ENCODE measurements around the gene RBM26. TPM values are rescaled to one million over a fixed set of nuclear protein-coding genes. Genes with fewer than 3 reads are reported as not detected.

Gene RBM26
- total RNA-seq, 1 experiment from 2014 or later: 9.9 TPM

DNA sequence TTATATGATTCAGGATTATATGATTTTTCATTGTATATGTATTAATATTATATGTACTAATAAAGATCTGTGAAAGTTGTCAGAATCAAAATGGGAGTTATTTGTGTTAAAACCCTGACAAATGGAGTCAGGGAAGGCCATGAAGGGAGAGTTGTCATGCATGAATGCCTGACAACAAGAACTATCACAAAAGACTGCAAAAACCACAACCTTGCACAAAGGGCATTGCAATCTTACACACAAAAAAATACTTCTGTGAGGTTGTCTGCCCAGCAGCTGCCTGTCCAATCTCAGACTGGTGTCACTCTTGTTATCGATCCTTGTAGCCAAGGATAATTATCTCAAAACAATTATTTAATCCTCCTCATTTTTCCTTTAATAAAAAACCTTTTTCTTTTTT, 21.2 kb upstream of the RBM26 start:
- DNase-seq (ENCODE audit: low read depth): no peak
- in situ Hi-C loops (cut with HindIII; ENCODE audit: low pct_unique_long_range_greater_than_20kb, low sequenced_read_pairs): no loop called here

DNA sequence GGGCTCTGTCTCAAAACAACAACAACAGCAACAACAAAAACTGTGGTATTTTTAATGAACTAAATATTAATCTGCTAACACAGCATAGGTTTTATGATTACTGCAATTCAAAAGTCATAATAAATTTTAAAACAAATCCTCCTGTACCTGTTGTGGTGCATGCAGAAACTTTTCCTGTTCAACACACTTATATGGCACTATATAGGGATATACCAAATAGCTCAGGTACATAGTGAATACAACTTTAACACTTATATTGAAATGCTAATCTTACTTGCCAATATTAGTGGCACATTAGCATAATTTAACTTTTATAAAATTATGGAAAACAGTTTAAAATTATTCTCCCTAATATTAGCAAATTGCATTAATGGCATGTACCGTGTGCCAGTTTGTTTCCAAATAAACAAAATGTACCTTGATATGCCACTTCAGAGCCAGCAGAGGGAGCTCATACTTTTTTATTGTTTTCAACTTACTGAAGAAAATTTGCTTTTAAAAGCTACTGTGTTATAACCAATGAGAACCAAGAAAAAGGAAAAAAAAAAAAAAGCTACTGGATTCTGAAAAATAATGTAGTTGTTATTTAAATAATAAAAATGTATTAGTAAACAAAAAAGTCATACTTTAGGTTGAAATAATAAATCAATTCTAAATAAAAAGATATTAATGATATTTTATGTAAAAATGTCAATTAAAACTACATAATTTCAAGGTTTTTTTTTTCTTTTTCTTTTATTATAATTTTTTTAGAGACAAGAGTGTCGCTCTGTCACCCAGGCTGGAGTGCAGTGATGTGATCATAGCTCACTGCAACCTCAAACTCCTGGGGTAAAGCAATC, 18.0 kb upstream of the RBM26 start:
- DNase-seq (ENCODE audit: low read depth): no peak
- in situ Hi-C loops (cut with HindIII; ENCODE audit: low pct_unique_long_range_greater_than_20kb, low sequenced_read_pairs): no loop called here

DNA sequence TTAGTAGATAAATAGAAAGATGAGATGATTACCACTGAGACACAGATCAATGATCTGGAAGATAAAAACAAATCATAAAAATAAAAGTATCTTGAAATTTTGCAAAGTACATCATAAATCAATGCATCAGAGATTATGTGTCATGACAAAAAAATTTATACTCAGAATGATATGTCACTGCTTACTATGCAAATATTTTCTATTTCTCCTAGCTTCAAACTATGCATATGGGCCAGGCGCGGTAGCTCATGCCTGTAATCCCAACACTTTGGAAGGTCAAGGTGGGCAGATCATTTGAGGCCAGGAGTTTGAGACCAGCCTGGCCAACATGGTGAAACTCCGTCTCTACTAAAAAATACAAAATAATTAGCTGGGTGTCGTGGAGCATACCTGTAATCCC, 17.3 kb upstream of the RBM26 start:
- in situ Hi-C loops (cut with HindIII; ENCODE audit: low pct_unique_long_range_greater_than_20kb, low sequenced_read_pairs): no loop called here
- no peak for DNase-seq (ENCODE audit: low read depth)

- in situ Hi-C loops (cut with HindIII; ENCODE audit: low pct_unique_long_range_greater_than_20kb, low sequenced_read_pairs): no loop called here
These were observed 13.3 kb upstream of the RBM26 start for GRCh38 chr13:79419365-79419764.

DNA sequence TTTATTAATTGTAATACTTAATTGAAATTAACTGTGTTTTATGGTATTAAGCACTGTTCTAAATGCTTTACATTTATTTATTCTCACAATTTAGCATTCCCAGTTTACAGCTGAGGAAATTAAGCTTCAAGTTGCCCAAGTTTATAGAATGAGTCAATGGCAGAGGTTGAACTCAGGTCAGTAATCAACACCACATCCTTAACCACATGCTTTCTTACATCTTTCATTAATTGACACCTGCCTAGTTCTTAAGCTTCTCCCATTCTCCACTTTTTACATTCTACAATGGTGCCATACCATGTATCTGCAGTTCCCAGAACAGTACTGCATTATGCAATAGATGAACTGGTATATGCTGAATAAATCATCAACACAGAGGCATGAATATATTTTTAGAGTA, 11.7 kb upstream of the RBM26 start:
- DNase-seq (ENCODE audit: low read depth): no peak
- in situ Hi-C loops (cut with HindIII; ENCODE audit: low pct_unique_long_range_greater_than_20kb, low sequenced_read_pairs): no loop called here

More at GRCh38 chr13:79419365-79419764, 13.3 kb upstream of the RBM26 start:
- DNase-seq (ENCODE audit: low read depth): no peak

GRCh38 chr13:79413521-79413920, 7.5 kb upstream of the RBM26 start:
- DNase-seq (ENCODE audit: low read depth): no peak
- in situ Hi-C loops (cut with HindIII; ENCODE audit: low pct_unique_long_range_greater_than_20kb, low sequenced_read_pairs): no loop called here

- no peak for DNase-seq (ENCODE audit: low read depth)
- in situ Hi-C loops (cut with HindIII; ENCODE audit: low pct_unique_long_range_greater_than_20kb, low sequenced_read_pairs): no loop called here
These were observed 3.8 kb upstream of the RBM26 start for GRCh38 chr13:79409828-79410227.

DNA sequence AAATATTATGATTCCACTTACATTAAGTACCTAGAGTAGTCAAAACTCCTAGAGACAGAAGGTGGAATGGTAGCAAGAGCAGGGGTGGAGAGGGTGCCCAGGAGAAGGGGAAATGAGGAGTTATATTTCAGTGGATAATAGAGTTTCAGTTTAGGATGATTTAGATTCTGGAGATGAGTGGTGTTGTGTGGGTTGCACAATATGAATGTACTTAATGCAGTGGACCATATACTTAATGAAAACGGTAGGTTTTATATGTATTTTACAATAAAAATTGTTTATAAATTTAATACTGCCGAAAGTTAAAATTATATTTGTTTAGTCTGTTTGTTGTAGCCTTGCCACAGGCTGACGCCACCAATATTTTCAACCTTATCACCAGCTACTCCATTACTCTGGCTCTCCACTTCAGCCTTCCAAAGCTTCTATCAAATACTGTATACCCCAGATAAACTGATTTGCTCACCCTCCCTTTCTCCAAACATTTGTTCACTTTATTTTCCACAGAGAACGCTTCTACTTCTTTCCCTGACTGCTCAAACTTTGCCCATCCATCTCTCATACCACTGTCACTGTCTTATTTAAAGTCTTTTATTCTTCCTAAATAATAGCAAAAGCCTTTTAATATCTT, 1.4 kb upstream of the RBM26 start:
- no peak for DNase-seq (ENCODE audit: low read depth)
- in situ Hi-C loops (cut with HindIII; ENCODE audit: low pct_unique_long_range_greater_than_20kb, low sequenced_read_pairs): no loop called here

GRCh38 chr13:79406597-79406908, 498 bp upstream of the RBM26 start:
- in situ Hi-C loops (cut with HindIII; ENCODE audit: low pct_unique_long_range_greater_than_20kb, low sequenced_read_pairs): no loop called here
- DNase-seq (ENCODE audit: low read depth): no peak

GRCh38 chr13:79405501-79405830, 589 bp downstream of the RBM26 start:
- no peak for DNase-seq (ENCODE audit: low read depth)
- in situ Hi-C loops (cut with HindIII; ENCODE audit: low pct_unique_long_range_greater_than_20kb, low sequenced_read_pairs): no loop called here

DNA sequence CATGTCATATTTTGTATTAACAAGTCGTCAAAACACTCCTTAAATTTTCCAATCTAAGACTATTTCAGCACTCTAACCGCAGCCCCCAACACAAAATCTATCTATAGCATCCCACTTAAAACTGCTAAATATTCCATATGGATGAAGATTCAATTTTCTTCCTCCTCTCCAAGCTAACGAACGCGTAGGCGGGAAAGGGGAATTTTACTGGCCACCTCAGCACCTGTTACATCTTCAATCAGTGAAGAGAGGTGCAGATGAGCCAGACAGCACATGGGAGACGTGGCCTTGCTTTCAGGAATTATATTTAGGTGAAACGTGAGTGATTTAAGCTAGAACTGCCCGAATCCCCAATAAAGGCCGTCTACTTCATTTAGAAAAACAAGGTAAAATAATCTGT, 1.1 kb downstream of the RBM26 start:
- in situ Hi-C loops (cut with HindIII; ENCODE audit: low pct_unique_long_range_greater_than_20kb, low sequenced_read_pairs): no loop called here
- no peak for DNase-seq (ENCODE audit: low read depth)

DNA sequence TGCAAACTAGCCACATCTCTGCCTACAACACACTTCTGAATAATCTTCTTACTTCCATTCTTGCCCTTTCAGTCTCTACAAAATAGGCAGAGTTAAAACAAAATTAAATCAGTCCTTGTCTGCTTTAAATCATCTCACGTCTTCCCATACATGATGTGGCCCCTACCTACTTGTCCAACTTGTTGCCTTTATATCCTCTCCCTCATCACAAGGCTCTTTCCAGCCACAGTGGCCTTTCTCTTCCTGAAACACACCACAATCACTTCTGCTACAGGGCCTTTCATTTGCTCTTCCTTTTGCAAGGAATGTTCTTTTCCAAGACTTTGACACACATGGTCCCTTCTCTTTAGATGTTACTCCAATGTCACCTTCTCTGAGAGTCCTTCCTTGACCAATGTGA, 1.7 kb downstream of the RBM26 start:
- DNase-seq (ENCODE audit: low read depth): no peak
- in situ Hi-C loops (cut with HindIII; ENCODE audit: low pct_unique_long_range_greater_than_20kb, low sequenced_read_pairs): no loop called here

- no peak for DNase-seq (ENCODE audit: low read depth)
- in situ Hi-C loops (cut with HindIII; ENCODE audit: low pct_unique_long_range_greater_than_20kb, low sequenced_read_pairs): no loop called here
These were observed 2.9 kb downstream of the RBM26 start for GRCh38 chr13:79403113-79403512.

DNA sequence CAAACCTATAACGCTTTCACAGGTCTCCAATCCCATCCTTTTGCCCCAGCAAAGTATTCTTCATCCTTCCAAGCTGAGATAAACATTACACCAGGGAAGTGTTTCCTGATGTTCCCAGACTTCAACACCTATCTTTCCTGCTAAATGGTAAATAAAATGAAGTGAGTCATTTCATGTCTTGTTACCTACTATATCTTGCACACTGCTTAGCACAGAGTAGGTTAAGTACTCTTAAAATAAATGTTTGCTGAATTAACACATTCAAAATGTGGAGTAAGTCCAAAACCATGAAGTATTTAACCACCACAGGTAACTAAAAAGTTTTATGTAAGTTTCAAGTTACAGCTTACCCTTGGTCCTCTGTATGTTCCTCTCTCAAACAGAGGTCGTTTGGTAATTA, 3.4 kb downstream of the RBM26 start:
- in situ Hi-C loops (cut with HindIII; ENCODE audit: low pct_unique_long_range_greater_than_20kb, low sequenced_read_pairs): no loop called here
- no peak for DNase-seq (ENCODE audit: low read depth)

DNA sequence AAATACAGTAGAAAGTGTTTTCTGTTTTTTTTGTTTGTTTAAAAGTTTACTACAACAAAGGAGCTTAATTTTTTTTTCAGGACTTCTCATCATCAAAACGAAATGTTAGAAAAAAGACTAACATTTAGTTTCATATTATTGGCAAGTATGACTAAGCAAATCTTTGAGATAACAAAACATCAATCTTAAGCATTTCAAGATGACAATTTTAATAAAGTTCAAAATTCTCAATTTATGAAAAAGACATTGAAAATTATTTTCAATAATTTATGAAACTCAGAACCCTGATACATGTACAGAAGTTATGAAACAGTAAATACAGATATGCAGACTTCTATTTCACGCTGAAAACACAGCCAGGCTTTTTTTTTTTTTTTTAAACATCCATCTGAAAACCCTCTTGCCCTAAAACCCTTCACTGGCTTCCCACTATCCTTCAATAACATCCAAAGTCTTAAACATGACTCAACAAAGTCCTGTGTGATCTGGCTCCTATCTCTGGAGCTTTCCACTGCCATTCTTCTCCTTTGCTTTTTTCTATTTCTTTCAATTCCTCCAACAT, 3.9 kb downstream of the RBM26 start:
- in situ Hi-C loops (cut with HindIII; ENCODE audit: low pct_unique_long_range_greater_than_20kb, low sequenced_read_pairs): no loop called here
- DNase-seq (ENCODE audit: low read depth): no peak

- peak; percentile 9 for DNase-seq (ENCODE audit: low read depth)
- in situ Hi-C loops (cut with HindIII; ENCODE audit: low pct_unique_long_range_greater_than_20kb, low sequenced_read_pairs): no loop called here
These were observed 4.6 kb downstream of the RBM26 start for GRCh38 chr13:79401259-79402070.

GRCh38 chr13:79398915-79399314, 7.1 kb downstream of the RBM26 start:
- DNase-seq (ENCODE audit: low read depth): peak; percentile 17
- in situ Hi-C loops (cut with HindIII; ENCODE audit: low pct_unique_long_range_greater_than_20kb, low sequenced_read_pairs): no loop called here

GRCh38 chr13:79398127-79398526, 7.9 kb downstream of the RBM26 start:
- in situ Hi-C loops (cut with HindIII; ENCODE audit: low pct_unique_long_range_greater_than_20kb, low sequenced_read_pairs): no loop called here
- DNase-seq (ENCODE audit: low read depth): no peak

GRCh38 chr13:79395881-79396280, 10.2 kb downstream of the RBM26 start:
- in situ Hi-C loops (cut with HindIII; ENCODE audit: low pct_unique_long_range_greater_than_20kb, low sequenced_read_pairs): no loop called here
- DNase-seq (ENCODE audit: low read depth): no peak

Data from Caki2 (cell line).